ENCODE data around the gene AMIGO1.

The AMIGO1 gene

GRCh38 chr1:109532365-109533136, 23.0 kb upstream of the AMIGO1 start:
- DNase-seq (ENCODE audit: low read depth, low spot score), result peak; percentile 91

- DNase-seq (ENCODE audit: low read depth, low spot score), result no peak
Measured at GRCh38 chr1:109531826-109532364, 22.4 kb upstream of the AMIGO1 start.

- DNase-seq (ENCODE audit: low read depth, low spot score), result no peak
Measured at GRCh38 chr1:109531380-109531779, 21.9 kb upstream of the AMIGO1 start.

GRCh38 chr1:109530457-109531087, 21.0 kb upstream of the AMIGO1 start:
- no peak for DNase-seq (ENCODE audit: low read depth, low spot score)

GRCh38 chr1:109529881-109530456, 20.4 kb upstream of the AMIGO1 start:
- DNase-seq (ENCODE audit: low read depth, low spot score), result no peak

GRCh38 chr1:109528712-109529111, 19.2 kb upstream of the AMIGO1 start:
- DNase-seq (ENCODE audit: low read depth, low spot score), result no peak

- DNase-seq (ENCODE audit: low read depth, low spot score), result no peak
Measured at GRCh38 chr1:109527846-109528695, 18.5 kb upstream of the AMIGO1 start.

- DNase-seq (ENCODE audit: low read depth, low spot score), result no peak
Measured at GRCh38 chr1:109527098-109527811, 17.7 kb upstream of the AMIGO1 start.

- DNase-seq (ENCODE audit: low read depth, low spot score), result no peak
Measured at GRCh38 chr1:109523706-109524105, 14.2 kb upstream of the AMIGO1 start.

- DNase-seq (ENCODE audit: low read depth, low spot score), result no peak
Measured at GRCh38 chr1:109522026-109522425, 12.5 kb upstream of the AMIGO1 start.

GRCh38 chr1:109521002-109521951, 11.8 kb upstream of the AMIGO1 start:
- no peak for DNase-seq (ENCODE audit: low read depth, low spot score)

GRCh38 chr1:109517337-109517736, 7.8 kb upstream of the AMIGO1 start:
- no peak for DNase-seq (ENCODE audit: low read depth, low spot score)

GRCh38 chr1:109516872-109517271, 7.3 kb upstream of the AMIGO1 start:
- no peak for DNase-seq (ENCODE audit: low read depth, low spot score)

- DNase-seq (ENCODE audit: low read depth, low spot score), result no peak
Measured at GRCh38 chr1:109514846-109515245, 5.3 kb upstream of the AMIGO1 start.

GRCh38 chr1:109513110-109513710, 3.7 kb upstream of the AMIGO1 start:
- no peak for DNase-seq (ENCODE audit: low read depth, low spot score)

GRCh38 chr1:109508873-109509175, 703 bp downstream of the AMIGO1 start:
- DNase-seq (ENCODE audit: low read depth, low spot score), result no peak

GRCh38 chr1:109508001-109508872, 1.3 kb downstream of the AMIGO1 start:
- DNase-seq (ENCODE audit: low read depth, low spot score), result no peak

GRCh38 chr1:109504974-109505373, 4.6 kb downstream of the AMIGO1 start:
- DNase-seq (ENCODE audit: low read depth, low spot score), result no peak

GRCh38 chr1:109503935-109504334, 5.6 kb downstream of the AMIGO1 start:
- no peak for DNase-seq (ENCODE audit: low read depth, low spot score)
